Neural progenitor cell (in vitro differentiated cells): Measurements from ENCODE around the gene ADO. TPM values are rescaled to one million over a fixed set of nuclear protein-coding genes. Genes with fewer than 3 reads are reported as not detected.

Experiments
- DNase-seq: peaks from one replicate; pipeline ENCODE4 v3.0.0-alpha.2; 2016; ENCODE audit warnings: low spot score
- H2AFZ ChIP-seq: fragments of 200-600 bp; sonication (generic); replicated peaks from 2 replicates; pipeline ENCODE4 v1.6.1; 2016; ENCODE audit warnings: antibody characterized with exemption
- H3F3A ChIP-seq: fragments of 200-600 bp; sonication (generic); 2 replicates; pipeline ENCODE4 v1.6.1; 2016; ENCODE audit warnings: antibody characterized with exemption, low read depth
- H3K27ac ChIP-seq: fragments of 200-600 bp; sonication (generic); 2 replicates; pipeline ENCODE4 v1.5.1; 2016; ENCODE audit warnings: mild to moderate bottlenecking
- H3K27me3 ChIP-seq: fragments of 200-600 bp; sonication (generic); 2 replicates; pipeline ENCODE4 v1.6.1; 2016; ENCODE audit warnings: mild to moderate bottlenecking, moderate library complexity
- H3K36me3 ChIP-seq: fragments of 200-600 bp; sonication (generic); 2 replicates; pipeline ENCODE4 v1.5.1; 2016
- H3K4me1 ChIP-seq: fragments of 200-600 bp; sonication (generic); 2 replicates; pipeline ENCODE4 v1.6.1; 2016; ENCODE audit warnings: mixed run types
- H3K4me2 ChIP-seq: fragments of 200-600 bp; sonication (generic); 2 replicates; pipeline ENCODE4 v1.6.1; 2016
- H3K4me3 ChIP-seq: fragments of 200-600 bp; sonication (generic); 2 replicates; pipeline ENCODE4 v1.5.1; 2016
- H3K79me2 ChIP-seq: fragments of 200-600 bp; sonication (generic); 2 replicates; pipeline ENCODE4 v1.6.1; 2016; ENCODE audit warnings: low read depth
- H3K9ac ChIP-seq: fragments of 200-600 bp; sonication (generic); 2 replicates; pipeline ENCODE4 v1.6.1; 2016
- H3K9me3 ChIP-seq: fragments of 200-600 bp; sonication (generic); 2 replicates; pipeline ENCODE4 v1.5.1; 2016; ENCODE audit warnings: low read depth
- H4K20me1 ChIP-seq: fragments of 200-600 bp; sonication (generic); 2 replicates; pipeline ENCODE4 v1.6.1; 2016; ENCODE audit warnings: low read depth
- H3K27ac Mint-ChIP-seq: 3 replicates; pipeline ENCODE4 v1.8.0; 2021; ENCODE audit warnings: mixed read lengths
- H3K27me3 Mint-ChIP-seq: 2 replicates; pipeline ENCODE4 v1.8.0; 2022; ENCODE audit warnings: low read depth, mild to moderate bottlenecking, inconsistent platforms, moderate library complexity, mixed read lengths; ENCODE audit not compliant: insufficient read depth
- H3K36me3 Mint-ChIP-seq: 3 replicates; pipeline ENCODE4 v1.8.0; 2021; ENCODE audit warnings: mixed read lengths
- H3K4me1 Mint-ChIP-seq: 3 replicates; pipeline ENCODE4 v1.8.0; 2021; ENCODE audit warnings: mixed read lengths
- H3K4me3 Mint-ChIP-seq: 3 replicates; pipeline ENCODE4 v1.8.0; 2021; ENCODE audit warnings: mild to moderate bottlenecking, moderate library complexity, mixed read lengths
- H3K9me3 Mint-ChIP-seq: 3 replicates; pipeline ENCODE4 v1.8.0; 2020; ENCODE audit warnings: mixed read lengths
- CTCF ChIP-seq: fragments of 200-600 bp; sonication (generic); IDR thresholded peaks from 2 replicates; pipeline ENCODE4 v1.5.1; 2017; ENCODE audit warnings: antibody characterized with exemption, mild to moderate bottlenecking
- EZH2 ChIP-seq: fragments of 200-600 bp; sonication (generic); IDR thresholded peaks from 2 replicates; pipeline ENCODE4 v1.6.1; 2017; ENCODE audit warnings: antibody characterized with exemption, mild to moderate bottlenecking, moderate library complexity
- EZH2phosphoT487 ChIP-seq: fragments of 200-600 bp; sonication (generic); IDR thresholded peaks from 2 replicates; pipeline ENCODE4 v1.6.1; 2017; ENCODE audit warnings: antibody characterized with exemption
- total RNA-seq: library from RNA; depleted of rRNA; stranded (reverse); fragments of >200 nt; gene quantifications from 2 replicates; pipeline ENCODE4 v1.2.3, GENCODE V29; 2015; ENCODE audit warnings: low replicate concordance

The ADO gene
- total RNA-seq = 28.1 and 36.2 TPM in 2 replicates

GRCh38 chr10:62804356-62805230 is at the start of gene ADO:
Gene ADO (plus strand): TSS chr10:62804720. CDS start chr10:62805060, 340 bp downstream.
- no peak for TF ChIP-seq EZH2phosphoT487
- no peak for TF ChIP-seq EZH2
- TF ChIP-seq CTCF = no peak
- Mint-ChIP-seq H3K9me3 (no peaks in the 10 kb centered on the region), H3K27ac (peak within 1 kb of the TSS; percentile 99), H3K27me3 (no peaks in the 10 kb centered on the region), H3K36me3 (peaks cover 5% of the 10 kb centered on the region), H3K4me3 (peak within 1 kb of the TSS; percentile 96), H3K4me1 (peaks cover 37% of the 10 kb centered on the region)
- H3F3A ChIP-seq = peaks cover 21% of the 10 kb centered on the region
- H3K4me3 ChIP-seq = peak within 1 kb of the TSS; percentile 76
- peaks cover 37% of the 10 kb centered on the region for H3K4me1 ChIP-seq
- peak; percentile 96 for DNase-seq
- H3K79me2 ChIP-seq = peaks cover 47% of the 10 kb centered on the region
- no peaks in the 10 kb centered on the region for H3K27me3 ChIP-seq
- no peaks in the 10 kb centered on the region for H3K9me3 ChIP-seq
- peaks cover 45% of the 10 kb centered on the region for H4K20me1 ChIP-seq
- H3K27ac ChIP-seq = peak within 1 kb of the TSS; percentile 74
- H3K36me3 ChIP-seq = no peaks in the 10 kb centered on the region
- peak within 1 kb of the TSS; percentile 73 for H3K9ac ChIP-seq
- peak within 1 kb of the TSS; percentile 87 for H2AFZ ChIP-seq
- peak within 1 kb of the TSS; percentile 90 for H3K4me2 ChIP-seq

- no peaks in the 10 kb centered on the region for H3K9me3 ChIP-seq
- H4K20me1 ChIP-seq = no peaks in the 10 kb centered on the region
- peaks cover 9% of the 10 kb centered on the region for H3K27me3 Mint-ChIP-seq
- no peaks in the 10 kb centered on the region for H3K27me3 ChIP-seq
- H3K79me2 ChIP-seq = no peaks in the 10 kb centered on the region
- no peak overlapping the region for H3K27ac Mint-ChIP-seq
- H3K4me1 Mint-ChIP-seq = peaks cover 6% of the 10 kb centered on the region
- no peak for DNase-seq
- no peak overlapping the region for H3K4me3 Mint-ChIP-seq
- H3K36me3 ChIP-seq = no peaks in the 10 kb centered on the region
- no peak overlapping the region for H3K27ac ChIP-seq
- H3K9ac ChIP-seq = no peak overlapping the region
- H3K4me3 ChIP-seq = no peak overlapping the region
- no peak overlapping the region for H3K4me2 ChIP-seq
- no peaks in the 10 kb centered on the region for H3K36me3 Mint-ChIP-seq
- TF ChIP-seq EZH2 (no peak), CTCF (no peak), EZH2phosphoT487 (no peak)
- peaks cover 1% of the 10 kb centered on the region for H3K4me1 ChIP-seq
- no peaks in the 10 kb centered on the region for H3K9me3 Mint-ChIP-seq
- no peak overlapping the region for H2AFZ ChIP-seq
- peaks cover under 1% of the 10 kb centered on the region for H3F3A ChIP-seq
These were observed 49.6 kb upstream of the ADO start for GRCh38 chr10:62754963-62755362.

DNA sequence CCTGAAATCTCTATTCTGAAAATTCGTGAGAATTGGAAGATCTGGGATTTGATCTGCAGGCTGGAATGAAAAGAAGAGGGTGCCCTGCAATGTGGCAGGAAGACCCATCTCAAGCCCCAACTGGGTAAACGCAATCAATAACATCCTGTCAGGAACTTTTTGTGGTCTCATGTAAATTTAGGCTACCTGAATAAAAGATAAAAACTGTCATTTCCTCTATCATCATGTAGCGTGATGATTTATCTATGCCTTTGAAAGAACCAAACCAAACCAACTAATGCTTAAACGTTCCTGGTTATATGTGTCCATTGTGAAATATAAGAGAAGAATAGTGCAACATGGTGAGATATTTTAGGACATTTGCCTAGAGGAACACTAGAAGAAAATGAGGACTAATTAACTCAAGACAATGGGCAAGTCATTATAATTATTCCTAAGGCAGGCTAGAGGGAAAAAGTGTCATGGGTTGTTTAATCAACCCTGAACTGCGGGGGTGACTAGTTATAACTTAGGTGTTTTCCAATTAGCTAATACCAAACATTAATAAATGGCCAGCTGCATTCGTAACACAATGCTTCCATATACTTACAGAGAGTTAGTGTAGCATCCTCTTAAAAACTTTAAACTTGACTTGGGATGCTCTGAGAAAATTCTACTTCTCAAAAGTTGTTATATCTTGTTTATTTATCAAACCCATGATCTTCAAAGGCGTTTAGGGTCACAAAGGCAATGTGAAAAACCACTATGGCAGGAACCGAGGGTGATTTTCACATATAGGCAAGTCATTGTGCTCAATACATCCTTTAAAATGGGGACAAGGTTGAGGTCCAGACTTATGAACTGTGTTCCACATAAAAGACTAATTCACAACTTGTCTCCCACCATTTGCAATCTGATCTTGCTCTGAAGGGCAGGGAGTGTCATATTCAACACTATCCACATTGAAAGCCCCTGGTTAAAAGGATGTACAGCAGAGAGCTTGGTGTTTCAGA is 48.6 kb upstream of the ADO start:
- no peaks in the 10 kb centered on the region for H3K9me3 Mint-ChIP-seq
- TF ChIP-seq EZH2phosphoT487 = no peak
- H3K27me3 Mint-ChIP-seq = peaks cover 9% of the 10 kb centered on the region
- Histone ChIP-seq H3K9me3 (no peaks in the 10 kb centered on the region), H2AFZ (no peak overlapping the region), H3K27me3 (no peaks in the 10 kb centered on the region), H3K9ac (no peak overlapping the region), H3K4me3 (no peak overlapping the region), H3K4me1 (peaks cover 7% of the 10 kb centered on the region), H3F3A (peaks cover 7% of the 10 kb centered on the region), H4K20me1 (no peaks in the 10 kb centered on the region), H3K4me2 (no peak overlapping the region), H3K79me2 (no peaks in the 10 kb centered on the region), H3K36me3 (no peaks in the 10 kb centered on the region), H3K27ac (no peak overlapping the region)
- no peak for DNase-seq
- H3K4me3 Mint-ChIP-seq = no peak overlapping the region
- no peak overlapping the region for H3K27ac Mint-ChIP-seq
- peaks cover 16% of the 10 kb centered on the region for H3K4me1 Mint-ChIP-seq
- H3K36me3 Mint-ChIP-seq = no peaks in the 10 kb centered on the region
